HG03442 (cell line): ENCODE measurements around the gene ASMTL.
A peak's percentile ranks its signal among the peaks of the same experiment; 100 is the strongest.
"Not testable (repeated sequence)": the region's sequence is repeated elsewhere in the genome, so short reads cannot be mapped to it uniquely, and the experiment has no call there.

Experiments used
- ATAC-seq: cut with Tn5 transposase; IDR thresholded peaks from one replicate; pipeline ENCODE4 v1.9.1; 2021; ENCODE audit warnings: mild to moderate bottlenecking, moderate library complexity; ENCODE audit not compliant: unreplicated experiment

The ASMTL gene

DNA sequence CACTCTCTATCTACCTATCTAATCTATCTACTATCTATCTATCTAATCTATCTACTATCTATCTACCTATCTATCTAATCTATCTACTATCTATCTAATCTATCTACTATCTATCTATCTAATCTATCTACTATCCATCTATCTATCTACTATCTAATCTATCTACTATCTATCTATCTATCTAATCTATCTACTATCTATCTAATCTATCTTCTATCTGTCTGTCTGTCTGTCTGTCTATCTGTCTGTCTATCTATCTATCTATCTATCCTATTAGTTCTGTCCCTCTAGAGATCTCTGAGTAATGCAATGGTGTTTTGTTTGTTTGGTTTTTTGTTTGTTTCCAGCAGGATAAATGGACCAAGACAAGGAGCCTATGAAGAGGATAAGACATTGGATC, 9.4 kb upstream of the ASMTL start:
- no peak for ATAC-seq

DNA sequence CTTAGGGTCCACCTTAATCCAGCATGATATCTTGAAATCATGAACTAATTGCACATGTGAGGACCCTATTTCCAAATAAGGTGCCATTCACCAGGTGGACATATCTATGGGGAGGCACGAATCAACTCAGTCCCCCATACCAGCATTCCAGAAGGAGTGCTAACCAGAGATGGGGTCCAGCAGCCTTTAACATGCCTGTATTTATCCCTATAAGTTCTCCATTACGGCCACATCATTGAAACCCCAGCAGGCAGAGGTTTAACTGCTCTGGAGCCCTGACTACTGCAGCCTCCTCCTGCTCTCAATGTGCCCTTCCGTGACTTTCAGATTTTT, 3.2 kb upstream of the ASMTL start:
- no peak for ATAC-seq

DNA sequence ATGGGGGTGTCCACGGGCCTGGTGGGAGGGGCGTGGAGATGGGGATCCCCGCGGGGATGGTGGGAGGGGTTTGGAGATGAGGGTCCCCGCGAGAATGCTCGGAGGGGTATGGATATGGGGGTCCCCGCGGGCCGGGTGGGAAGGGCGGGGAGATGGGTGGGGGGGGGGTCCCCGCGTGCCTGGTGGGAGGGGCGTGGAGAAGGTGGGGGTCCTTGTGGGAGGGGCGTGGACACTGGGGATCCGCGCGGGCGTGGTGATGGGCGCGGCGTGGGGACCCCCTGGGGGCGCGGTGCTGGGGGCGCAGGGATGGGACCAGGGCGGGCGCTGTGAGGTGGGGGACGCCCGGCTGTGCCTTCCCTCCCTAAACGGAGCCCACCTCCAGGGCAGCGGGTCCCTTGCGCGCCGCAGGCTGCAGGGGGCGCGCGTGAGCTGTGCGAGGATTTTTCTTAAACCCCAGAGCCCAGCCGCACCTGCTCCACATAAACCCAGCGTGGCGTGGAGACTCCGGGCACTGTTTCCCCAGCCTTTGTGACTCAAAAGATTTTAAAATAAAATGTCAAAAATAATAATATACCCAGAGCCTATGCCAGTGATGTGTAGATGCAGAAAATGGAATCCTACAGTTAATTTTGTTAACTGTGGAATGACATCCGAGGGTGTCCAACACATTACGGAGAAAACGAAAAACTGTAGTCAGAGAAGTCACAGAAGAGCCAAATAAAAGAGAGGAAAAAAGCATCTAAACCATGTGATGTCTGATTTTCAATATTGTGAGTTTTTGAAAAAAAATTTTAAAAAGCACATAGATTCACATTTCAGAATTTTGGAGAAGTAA, 1.5 kb upstream of the ASMTL start:
- ATAC-seq, result peak; percentile 45

DNA sequence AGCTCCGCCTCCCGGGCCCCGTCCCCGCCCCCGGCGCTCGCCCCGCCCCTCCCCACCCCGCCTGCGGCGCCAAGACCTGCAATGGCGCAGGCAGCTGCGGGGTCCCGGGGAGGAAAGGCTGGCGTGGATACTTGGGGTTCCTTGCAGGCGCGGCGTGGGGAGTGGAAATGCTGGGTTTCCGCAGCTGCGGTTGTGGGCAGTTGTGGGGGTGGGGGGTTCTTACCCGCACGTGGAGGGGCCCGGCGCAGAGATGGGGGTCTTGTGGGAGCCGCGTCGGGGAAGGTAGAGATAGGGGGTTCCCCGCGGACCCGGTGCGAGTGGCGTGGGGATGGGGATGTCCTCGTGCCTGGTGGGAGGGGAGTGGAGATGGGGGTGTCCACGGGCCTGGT, 680 bp upstream of the ASMTL start:
- ATAC-seq, result peak; percentile 1

DNA sequence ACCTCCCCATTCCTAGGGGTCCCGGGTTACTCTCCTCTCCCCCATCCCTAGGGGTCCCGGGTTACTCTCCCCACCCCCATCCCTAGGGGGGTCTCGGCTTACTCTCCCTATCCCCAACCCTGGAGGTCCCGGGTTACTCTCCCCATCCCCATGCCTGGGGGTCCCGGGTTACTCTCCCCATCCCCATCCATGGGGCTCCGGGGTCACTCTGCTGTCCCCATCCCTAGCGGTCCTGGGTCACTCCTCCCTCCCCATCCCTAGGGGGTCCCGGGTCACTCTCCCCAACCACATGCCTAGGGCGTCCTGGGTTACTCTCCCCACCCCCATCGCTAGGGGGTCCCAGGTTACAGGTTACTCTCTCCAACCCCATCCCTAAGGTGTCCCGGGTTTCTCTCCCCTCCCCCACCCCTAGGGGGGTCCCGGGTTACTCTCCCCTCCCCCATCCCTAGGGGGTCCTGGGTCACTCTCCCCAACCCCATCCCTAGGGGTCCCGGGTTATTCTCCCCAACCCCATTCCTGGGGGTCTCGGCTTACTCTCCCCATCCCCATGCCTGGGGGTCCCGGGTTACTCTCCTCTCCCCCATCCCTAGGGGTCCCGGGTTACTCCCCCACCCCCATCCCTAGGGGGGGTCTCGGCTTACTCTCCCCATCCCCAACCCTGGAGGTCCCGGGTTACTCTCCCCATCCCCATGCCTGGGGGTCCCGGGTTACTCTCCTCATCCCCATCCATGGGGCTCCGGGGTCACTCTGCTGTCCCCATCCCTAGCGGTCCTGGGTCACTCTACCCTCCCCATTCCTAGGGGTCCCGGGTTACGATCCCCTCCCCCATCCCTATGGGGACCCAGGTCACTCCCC, 821 bp downstream of the ASMTL start:
- ATAC-seq, result no peak

DNA sequence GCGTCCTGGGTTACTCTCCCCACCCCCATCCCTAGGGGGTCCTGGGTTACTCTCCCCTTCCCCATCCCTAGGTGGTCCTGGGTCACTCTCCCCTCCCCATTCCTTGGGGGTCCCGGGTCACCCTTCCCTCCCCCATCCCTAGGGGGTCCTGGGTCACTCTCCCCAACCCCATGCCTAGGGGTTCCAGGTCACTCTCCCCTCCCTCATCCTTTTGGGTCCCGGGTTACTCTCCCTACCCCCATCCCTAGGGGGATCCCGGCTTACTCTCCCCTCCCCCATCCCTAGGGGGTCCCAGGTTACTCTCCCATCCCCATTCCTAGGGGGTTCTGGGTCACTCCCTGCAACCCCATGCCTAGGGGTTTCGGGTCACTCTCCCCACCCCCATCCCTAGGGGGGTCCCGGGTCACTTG, 1.5 kb downstream of the ASMTL start:
- ATAC-seq, result no peak

DNA sequence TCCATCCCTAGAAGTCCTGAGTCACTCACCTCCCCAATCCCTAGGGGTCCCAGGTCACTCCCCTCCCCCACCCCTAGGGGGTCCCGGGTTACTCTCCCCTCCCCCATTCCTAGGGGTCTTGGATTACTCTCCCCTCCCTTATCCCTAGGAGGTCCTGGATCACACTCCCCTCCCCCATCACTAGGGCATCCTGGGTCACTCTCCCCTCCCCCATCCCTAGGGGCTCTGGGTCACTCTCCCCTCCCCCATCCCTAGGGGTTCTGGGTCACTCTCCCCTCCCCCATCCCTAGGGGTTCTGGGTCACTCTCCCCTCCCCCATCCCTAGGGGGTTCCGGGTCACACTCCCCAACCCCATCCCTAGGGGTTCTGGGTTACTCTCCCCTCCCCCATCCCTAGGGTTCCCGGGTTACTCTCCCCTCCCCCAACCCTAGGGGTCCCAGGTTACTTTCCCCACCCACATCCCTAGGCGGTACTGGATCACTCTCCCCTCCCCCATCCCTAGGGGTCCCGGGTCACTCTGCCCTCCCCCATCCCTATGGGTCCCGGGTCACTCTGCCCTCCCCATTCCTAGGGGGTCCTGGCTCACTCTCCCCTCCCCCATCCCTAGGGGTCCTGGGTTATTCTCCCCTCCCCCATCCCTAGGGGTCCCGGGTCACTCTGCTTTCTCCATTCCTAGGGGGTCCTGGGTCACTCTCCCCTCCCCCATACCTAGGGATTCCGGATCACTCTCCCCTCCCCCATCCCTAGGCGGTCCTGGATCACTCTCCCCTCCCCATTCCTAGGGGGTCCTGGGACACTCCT, 2.1 kb downstream of the ASMTL start:
- ATAC-seq, result no peak

DNA sequence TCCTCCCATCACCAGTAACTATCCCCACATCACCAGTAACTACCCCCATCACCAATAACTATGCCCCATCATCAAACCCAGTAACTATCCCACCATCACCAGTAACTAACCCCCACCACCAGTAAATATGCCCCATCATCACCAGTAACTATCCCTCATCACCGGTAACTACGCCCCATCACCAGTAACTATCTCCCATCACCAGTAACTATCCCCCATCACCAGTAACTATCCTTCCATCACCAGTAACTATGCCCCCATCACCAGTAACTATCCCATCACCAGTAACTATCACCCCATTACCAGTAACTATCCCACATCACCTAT, 2.9 kb downstream of the ASMTL start:
- ATAC-seq, result no peak

DNA sequence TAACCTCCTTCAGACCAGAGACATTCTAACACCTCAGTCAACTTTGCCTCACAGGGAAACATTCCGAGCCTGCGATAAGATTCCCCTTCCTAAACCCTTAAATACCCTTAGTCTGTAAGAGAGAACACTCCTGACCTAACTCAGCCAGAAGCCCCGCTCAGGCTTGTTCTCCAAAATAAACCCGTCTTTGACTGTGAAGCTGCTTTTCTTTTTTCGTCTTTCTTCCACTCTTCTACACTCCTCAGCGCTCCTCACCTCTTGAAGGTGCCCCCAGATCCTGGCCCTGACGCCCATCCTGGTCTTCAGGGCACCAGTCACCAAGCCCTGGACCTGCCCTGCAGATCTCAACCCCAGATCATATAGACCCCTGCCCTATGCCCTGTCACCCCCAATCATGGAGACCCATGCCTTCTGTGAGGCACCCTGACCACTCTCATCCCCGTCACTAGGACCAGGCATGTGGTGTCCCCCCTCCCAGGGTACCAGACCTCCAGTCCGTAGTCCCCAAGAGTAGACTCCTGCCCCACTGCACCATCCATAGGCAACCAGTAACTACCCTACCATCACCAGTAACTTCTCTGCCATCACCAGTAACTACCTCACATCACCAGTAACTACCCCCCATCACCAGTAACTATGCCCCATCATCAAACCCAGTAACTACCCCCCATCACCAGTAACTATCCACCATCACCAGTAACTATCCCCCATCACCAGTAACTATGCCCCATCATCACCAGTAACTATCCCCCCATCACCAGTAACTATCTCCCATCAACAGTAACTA, 3.5 kb downstream of the ASMTL start:
- ATAC-seq, result no peak

DNA sequence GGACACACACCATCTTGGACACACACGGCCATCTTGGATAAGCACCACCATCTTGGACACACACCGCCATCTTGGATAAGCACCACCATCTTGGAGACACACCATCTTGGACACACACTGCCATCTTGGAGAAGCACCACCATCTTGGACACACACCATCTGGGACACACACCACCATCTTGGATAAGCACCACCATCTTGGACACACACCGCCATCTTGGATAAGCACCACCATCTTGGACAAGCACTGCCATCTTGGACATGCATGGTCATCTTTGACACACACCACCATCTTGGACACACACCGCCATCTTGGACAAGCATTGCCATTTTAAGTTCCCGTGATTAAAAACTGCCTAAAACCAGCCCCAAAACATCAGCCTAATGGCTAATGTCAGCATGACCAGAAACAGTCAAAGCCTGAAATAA, 4.1 kb downstream of the ASMTL start:
- ATAC-seq, result not testable (repeated sequence)

DNA sequence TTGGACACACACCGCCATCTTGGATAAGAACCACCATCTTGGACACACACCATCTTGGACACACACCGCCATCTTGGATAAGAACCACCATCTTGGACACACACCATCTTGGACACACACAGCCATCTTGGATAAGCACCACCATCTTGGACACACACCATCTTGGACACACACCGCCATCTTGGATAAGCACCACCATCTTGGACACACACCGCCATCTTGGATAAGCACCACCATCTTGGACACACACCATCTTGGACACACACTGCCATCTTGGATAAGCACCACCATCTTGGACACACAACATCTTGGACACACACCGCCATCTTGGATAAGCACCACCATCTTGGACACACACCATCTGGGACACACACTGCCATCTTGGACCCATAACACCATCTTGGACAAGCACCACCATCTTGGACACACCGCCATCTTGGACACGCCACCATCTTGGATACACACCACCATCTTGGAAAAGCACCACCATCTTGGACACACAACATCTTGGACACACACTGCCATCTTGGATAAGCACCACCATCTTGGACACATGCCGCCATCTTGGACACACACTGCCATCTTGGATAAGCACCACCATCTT, 4.6 kb downstream of the ASMTL start:
- not testable (repeated sequence) for ATAC-seq

DNA sequence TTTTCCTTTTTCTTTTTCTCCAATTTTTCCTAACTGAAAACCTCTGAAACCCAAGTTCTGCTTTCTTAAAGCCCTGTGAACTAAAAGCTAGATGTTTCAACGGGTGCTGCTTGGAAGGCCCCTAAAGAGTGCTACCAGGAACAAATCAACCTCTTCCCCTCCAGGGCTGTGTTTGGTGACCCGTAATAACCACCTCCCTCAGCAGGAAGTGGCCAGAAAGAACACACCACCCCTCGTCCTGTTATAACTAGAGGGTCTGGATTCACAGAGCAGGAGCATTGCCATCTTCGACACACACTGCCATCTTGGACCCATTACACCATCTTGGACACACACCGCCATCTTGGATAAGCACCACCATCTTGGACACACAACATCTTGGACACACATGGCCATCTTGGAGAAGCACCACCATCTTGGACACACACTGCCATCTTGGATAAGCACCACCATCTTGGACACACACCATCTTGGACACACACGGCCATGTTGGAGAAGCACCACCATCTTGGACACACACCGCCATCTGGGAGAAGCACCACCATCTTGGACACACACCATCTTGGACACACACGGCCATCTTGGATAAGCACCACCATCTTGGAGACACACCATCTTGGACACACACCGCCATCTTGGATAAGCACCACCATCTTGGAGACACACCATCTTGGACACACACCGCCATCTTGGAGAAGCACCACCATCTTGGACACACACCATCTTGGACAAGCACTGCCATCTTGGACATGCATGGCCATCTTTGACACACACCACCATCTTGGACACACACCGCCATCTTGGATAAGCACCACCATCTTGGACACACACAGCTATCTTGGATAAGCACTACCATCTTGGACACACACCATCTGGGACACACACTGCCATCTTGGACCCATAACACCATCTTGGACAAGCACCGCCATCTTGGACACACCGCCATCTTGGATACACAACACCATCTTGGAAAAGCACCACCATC, 5.4 kb downstream of the ASMTL start:
- not testable (repeated sequence) for ATAC-seq

DNA sequence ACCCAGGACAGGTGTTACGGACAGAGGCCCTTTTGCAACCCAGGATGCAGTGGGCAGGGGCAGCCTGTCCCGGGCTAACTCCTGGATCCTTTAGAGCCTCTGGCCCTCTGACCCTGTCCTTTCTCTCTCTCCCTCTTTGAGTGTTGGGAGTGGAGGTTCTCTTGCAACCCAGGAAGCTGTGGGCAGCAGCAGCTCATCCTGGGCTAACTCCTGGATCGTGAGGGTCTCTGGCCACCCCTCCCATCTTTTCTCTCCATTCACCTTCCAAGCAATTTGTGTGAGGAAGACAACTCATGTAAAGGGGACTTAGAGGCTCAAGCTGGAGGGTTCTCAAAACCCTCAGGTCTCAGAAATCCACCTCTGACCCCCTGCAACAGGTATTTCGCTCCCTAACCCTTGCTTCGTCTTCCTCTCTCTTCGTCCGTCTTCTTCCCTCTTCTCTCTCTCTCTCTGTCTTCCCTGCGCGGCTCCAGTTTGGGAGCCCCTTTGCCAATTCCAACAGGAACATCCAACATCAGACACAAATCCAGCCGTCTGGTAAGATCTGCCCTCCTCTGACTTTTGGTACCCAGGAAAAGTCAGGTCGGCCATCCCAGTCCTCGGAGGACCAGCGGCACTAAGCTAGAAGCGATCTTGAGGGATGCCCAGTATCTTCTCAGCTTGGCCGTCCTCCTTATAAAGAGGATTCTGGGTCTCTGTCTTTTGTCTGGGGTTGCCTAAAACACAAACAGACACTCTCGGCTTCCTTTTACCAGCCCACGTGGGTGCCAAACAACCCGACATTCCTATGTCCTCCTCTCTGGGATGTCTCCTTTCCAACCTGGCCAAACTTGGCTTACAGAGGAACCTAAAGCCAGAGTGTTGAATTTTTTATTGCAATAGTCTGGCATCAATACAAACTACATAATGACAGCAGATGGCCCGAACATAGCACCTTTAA, 7.9 kb downstream of the ASMTL start:
- ATAC-seq, result no peak

DNA sequence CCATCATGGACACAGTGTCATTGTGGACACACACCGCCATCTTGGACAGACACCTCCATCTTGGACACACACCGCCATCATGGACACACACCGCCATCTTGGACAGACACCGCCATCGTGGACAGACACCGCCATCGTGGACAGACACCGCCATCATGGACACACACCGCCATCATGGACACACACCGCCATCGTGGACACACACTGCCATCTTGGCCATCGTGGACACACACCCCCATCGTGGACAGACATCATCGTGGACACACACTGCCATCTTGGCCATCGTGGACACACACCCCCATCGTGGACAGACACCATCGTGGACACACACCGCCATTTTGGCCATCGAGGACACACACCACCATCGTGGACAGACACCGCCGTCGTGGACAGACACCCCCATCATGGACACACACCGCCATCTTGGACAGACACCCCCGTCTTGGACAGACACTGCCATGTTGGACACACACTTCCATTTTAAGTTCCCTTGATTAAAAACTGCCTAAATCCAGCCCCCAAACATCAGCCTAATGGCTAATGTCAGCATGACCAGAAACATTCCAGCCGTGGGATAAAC, 9.1 kb downstream of the ASMTL start:
- no peak for ATAC-seq

DNA sequence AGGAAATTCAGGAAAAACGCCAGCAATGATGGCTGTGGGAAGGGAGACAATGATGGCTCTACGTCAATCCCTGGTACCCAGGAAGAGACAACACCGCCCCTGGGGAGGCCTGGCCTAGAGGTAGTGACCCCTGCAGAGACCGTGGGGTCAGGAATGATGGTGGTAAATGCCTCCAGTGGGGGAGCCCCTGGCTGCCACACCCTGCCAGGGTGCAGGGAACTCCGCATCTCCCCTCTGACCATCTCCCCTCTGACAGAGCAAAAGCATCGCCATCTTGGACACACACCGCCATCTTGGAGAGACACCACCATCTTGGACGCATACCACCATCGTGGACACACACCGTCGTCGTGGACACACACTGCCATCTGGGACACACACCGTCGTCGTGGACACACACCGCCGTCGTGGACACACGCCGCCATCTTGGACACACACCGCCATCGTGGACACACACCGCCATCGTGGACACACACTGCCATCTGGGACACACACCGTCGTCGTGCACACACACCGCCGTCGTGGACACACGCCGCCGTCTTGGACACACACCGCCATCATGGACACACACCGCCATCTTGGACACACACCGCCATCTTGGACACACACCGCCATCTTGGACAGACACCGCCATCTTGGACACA, 9.9 kb downstream of the ASMTL start:
- ATAC-seq, result no peak

DNA sequence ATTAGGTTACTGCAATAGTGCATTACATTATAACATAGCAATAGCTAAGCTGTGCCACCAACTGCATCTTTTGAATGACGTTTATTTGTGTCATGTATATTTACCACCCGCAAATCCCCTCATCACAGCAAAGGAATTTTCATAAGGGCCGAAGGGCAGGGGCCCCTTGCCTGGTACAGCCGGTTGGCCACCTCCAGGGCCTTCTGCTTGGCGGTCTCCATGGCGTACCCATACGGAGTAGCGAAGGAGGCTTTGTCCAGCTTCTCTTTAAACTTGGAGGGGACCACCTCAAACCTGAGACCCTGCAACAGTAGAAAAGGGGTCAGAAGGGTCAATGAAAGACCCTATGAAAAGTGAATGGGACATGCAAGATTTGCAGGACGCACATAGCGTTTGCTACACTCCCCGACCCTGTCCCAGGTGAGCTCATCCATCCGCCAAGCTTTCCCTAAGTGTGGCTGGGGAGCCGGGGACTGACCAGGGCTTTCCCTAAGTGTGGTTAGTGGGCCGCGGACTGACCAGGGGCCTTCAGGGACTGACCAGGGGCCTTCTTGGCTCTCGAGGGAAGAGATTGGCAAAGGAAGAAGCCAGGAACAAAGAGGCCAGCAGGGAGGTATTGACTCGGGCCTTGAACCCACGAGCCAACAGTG, 10.6 kb downstream of the ASMTL start:
- ATAC-seq, result no peak

DNA sequence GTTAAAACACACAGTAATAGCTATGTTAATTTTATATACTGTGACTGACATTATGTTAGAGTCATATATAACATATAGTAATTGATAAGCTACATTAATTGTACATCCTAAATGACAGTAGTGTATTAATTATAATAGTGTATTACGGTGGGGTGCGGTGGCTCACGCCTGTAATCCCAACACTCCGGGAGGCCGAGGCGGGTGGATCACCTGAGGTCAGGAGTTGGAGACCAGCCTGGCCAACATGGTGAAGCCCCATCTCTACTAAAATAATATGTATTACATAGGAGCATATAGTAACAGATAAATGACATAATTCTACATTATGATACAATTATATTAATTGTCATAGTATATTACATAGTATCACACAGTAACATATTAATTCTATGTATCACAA, 12.2 kb downstream of the ASMTL start:
- no peak for ATAC-seq
